Uterus (tissue), 2 donors: Measurements from ENCODE around the gene RBM47.

Experiments
- CTCF ChIP-seq, 4 experiments: fragments of 200-600 bp in 2 of 4; fragments of 450-650 bp in 2 of 4; sonication (generic) in 2 of 4; IDR thresholded peaks; one replicate each; pipeline ENCODE4 v1.5.1; 2016 to 2019; ENCODE audit warnings: antibody characterized with exemption in 4 of 4, mild to moderate bottlenecking in 2 of 4, moderate library complexity in 1 of 4
- POLR2A ChIP-seq, 2 donors: fragments of 450-650 bp; IDR thresholded peaks; one replicate each; pipeline ENCODE4 v1.6.1; 2016; ENCODE audit warnings: antibody characterized with exemption in 2 of 2, mild to moderate bottlenecking in 1 of 2, moderate library complexity in 1 of 2

- no peak for TF ChIP-seq CTCF (IDR thresholded peaks at IDR 0.05)
- TF ChIP-seq POLR2A (IDR thresholded peaks at IDR 0.05) = no peak
These were observed 137.0 kb downstream of the RBM47 start for GRCh38 chr4:40492691-40493090.
